ENCODE data around the gene EZR.
"Not testable (repeated sequence)": the region's sequence is repeated elsewhere in the genome, so short reads cannot be mapped to it uniquely, and the experiment has no call there.

EZR gene

GRCh38 chr6:158847786-158848185, 28.6 kb upstream of the EZR start:
- no peaks in the 10 kb centered on the region for H3K27me3 ChIP-seq
- H3K9me3 ChIP-seq = no peaks in the 10 kb centered on the region
- no peaks in the 10 kb centered on the region for H3K4me1 ChIP-seq
- H3K36me3 ChIP-seq = no peaks in the 10 kb centered on the region
- DNase-seq = no peak
- no peak for TF ChIP-seq CTCF (IDR thresholded peaks at IDR 0.05; ENCODE audit: low read depth, low read length)
- no peak overlapping the region for H3K4me3 ChIP-seq (ENCODE audit: low read depth, low read length)

GRCh38 chr6:158847012-158847529, 27.9 kb upstream of the EZR start:
- TF ChIP-seq CTCF (IDR thresholded peaks at IDR 0.05; ENCODE audit: low read depth, low read length) = no peak
- no peaks in the 10 kb centered on the region for H3K4me1 ChIP-seq

DNA sequence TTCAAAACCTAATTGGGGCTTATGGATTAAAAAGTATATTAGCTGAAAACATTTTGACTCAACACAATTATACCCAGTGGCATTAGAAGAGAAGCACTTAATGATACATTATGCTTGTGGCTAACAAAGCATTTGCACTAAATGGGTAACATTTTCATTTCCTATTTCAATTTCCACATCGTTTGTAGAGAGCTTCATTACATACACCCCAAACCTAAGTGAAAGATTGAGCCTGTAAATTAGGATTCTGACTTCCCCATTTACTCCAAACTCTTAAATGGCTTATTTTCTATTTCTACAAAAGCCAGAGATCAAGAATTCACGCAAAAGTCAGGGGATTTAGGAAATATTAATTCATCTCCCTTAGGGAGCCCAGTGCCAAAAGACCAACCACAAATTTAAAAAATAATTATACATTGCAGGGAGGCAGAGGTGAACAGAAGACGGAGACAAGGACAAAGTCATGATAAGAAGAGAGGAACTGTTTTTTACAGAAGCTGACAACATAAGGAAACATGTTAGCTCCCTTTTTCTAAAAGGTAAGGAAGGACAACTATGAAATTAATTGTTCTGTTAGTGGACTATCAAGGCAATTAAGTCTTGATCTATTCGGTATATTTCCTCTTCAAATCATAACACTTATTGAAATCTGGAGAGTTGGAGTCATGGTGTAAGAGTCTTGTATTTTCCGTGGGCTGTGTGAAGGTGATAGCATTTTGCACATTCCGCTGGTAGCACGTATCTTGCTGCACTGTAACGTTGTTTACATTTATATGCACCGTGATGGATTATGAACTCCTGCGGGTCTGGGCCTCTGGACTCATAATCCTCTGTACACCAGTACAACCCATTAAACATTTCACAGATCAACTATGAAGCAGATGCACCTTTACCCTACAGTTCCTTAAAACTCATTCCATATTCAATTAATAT, 24.8 kb upstream of the EZR start:
- TF ChIP-seq CTCF (IDR thresholded peaks at IDR 0.05; ENCODE audit: low read depth, low read length) = no peak
- DNase-seq = no peak

More at GRCh38 chr6:158847012-158847529, 27.9 kb upstream of the EZR start:
- H3K9me3 ChIP-seq = no peaks in the 10 kb centered on the region
- H3K36me3 ChIP-seq = no peaks in the 10 kb centered on the region
- H3K27me3 ChIP-seq = no peaks in the 10 kb centered on the region
- H3K4me3 ChIP-seq (ENCODE audit: low read depth, low read length) = no peak overlapping the region
- DNase-seq = no peak

DNA sequence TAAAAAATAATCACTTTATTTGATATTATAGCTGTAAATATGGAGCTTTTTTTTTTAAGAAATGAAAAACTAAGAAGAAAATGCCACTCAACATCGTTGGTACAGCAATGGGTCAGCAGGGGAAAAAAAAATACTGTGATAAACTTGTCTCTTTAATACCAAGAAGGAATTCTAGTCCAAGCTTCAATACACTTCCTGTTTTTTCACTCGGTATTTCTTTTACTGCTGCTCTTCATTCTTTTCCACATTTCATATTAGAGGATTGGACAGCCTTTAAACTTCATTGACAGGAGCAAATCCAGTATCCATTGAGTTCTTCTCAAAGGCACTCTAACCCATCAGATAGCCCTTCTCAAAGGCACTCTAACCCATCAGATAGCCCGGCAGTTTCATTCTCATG, 22.2 kb upstream of the EZR start:
- Histone ChIP-seq H3K27me3 (no peaks in the 10 kb centered on the region), H3K4me1 (peaks cover 10% of the 10 kb centered on the region), H3K36me3 (no peaks in the 10 kb centered on the region), H3K4me3 (ENCODE audit: low read depth, low read length) (no peak overlapping the region), H3K9me3 (no peaks in the 10 kb centered on the region)
- DNase-seq = no peak
- TF ChIP-seq CTCF (IDR thresholded peaks at IDR 0.05; ENCODE audit: low read depth, low read length) = no peak

More for the DNA sequence above, 24.8 kb upstream of the EZR start:
- Histone ChIP-seq H3K4me1 (no peaks in the 10 kb centered on the region), H3K27me3 (no peaks in the 10 kb centered on the region), H3K9me3 (no peaks in the 10 kb centered on the region), H3K36me3 (no peaks in the 10 kb centered on the region), H3K4me3 (ENCODE audit: low read depth, low read length) (no peak overlapping the region)

DNA sequence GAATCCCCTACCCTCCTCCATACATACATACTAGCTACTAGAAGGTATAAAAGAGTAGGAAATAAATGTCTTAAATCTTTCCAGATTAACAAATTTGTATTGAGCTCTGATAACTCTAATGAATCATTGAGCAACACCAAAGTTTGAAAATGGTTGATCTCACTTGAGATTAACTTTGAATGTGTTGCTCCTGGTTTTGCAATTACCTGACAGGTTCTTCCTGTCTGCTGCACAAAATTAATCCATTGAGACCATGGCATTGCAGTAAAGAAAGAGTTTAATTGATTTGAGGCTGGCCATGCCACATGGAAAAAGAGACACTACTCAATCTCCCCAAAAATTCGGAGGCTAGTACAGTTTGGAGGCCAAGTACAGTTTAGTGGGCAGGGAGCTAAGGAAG, 21.3 kb upstream of the EZR start:
- no peak for TF ChIP-seq CTCF (IDR thresholded peaks at IDR 0.05; ENCODE audit: low read depth, low read length)
- Histone ChIP-seq H3K4me1 (peaks cover 13% of the 10 kb centered on the region), H3K9me3 (no peaks in the 10 kb centered on the region), H3K4me3 (ENCODE audit: low read depth, low read length) (no peak overlapping the region), H3K36me3 (no peaks in the 10 kb centered on the region), H3K27me3 (no peaks in the 10 kb centered on the region)
- no peak for DNase-seq

GRCh38 chr6:158839796-158840195, 20.6 kb upstream of the EZR start:
- Histone ChIP-seq H3K4me3 (ENCODE audit: low read depth, low read length) (no peak overlapping the region), H3K4me1 (peaks cover 13% of the 10 kb centered on the region), H3K9me3 (no peaks in the 10 kb centered on the region), H3K36me3 (no peaks in the 10 kb centered on the region), H3K27me3 (no peaks in the 10 kb centered on the region)
- TF ChIP-seq CTCF (IDR thresholded peaks at IDR 0.05; ENCODE audit: low read depth, low read length) = no peak
- DNase-seq = no peak

DNA sequence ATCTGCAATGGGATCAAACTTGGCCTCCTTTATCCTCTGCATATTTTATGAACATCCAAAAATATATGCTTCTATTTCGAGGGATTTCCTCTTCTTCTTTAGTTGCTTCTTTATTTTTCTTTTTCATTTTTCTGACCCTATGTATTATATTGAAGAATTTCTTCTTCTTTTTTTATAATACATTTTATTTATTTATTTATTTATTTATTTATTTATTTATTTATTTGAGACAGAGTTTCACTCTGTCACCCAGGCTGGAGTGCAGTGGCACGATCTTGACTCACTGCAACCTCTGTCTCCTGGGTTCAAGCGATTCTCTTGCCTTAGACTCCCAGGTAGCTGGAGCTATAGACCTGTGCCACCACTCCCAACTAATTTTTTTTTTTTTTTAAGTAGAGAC, 19.6 kb upstream of the EZR start:
- Histone ChIP-seq H3K4me3 (ENCODE audit: low read depth, low read length) (peak overlapping the region; percentile 21; the same call in 1 of the 2 replicates), H3K4me1 (peaks cover 13% of the 10 kb centered on the region)
- not testable (repeated sequence) for H3K27me3 ChIP-seq, DNase-seq, H3K9me3 ChIP-seq, H3K36me3 ChIP-seq
